Mesothelial cell of epicardium (in vitro differentiated cells): ENCODE measurements around the gene ZSWIM7. TPM values are rescaled to one million over a fixed set of nuclear protein-coding genes. Genes with fewer than 3 reads are reported as not detected.

Experiments used
- DNase-seq, 2 experiments: peaks; one replicate each; pipeline ENCODE4 v3.0.0; 2021; ENCODE audit warnings: low spot score in 2 of 2; ENCODE audit not compliant: unreplicated experiment in 2 of 2
- H3K27ac Mint-ChIP-seq: 2 replicates; pipeline ENCODE4 v1.8.0; 2021; ENCODE audit warnings: mixed read lengths
- H3K27me3 Mint-ChIP-seq: 2 replicates; pipeline ENCODE4 v1.8.0; 2021; ENCODE audit warnings: low read depth, mixed read lengths
- H3K36me3 Mint-ChIP-seq: 2 replicates; pipeline ENCODE4 v1.8.0; 2021; ENCODE audit warnings: mixed read lengths
- H3K4me1 Mint-ChIP-seq: 2 replicates; pipeline ENCODE4 v1.8.0; 2021; ENCODE audit warnings: mixed read lengths
- H3K4me3 Mint-ChIP-seq: 2 replicates; pipeline ENCODE4 v1.8.0; 2021; ENCODE audit warnings: mild to moderate bottlenecking, moderate library complexity, mixed read lengths
- H3K9me3 Mint-ChIP-seq: 2 replicates; pipeline ENCODE4 v1.8.0; 2021; ENCODE audit warnings: mixed read lengths
- total RNA-seq: library from RNA; stranded (reverse); gene quantifications from 3 replicates; pipeline ENCODE4 v1.2.1, GENCODE V29; 2021
- TF ChIP-seq, protein P1 (sequence below): fragments of 200-600 bp; sonication (generic); IDR thresholded peaks from one replicate; pipeline ENCODE4 v1.5.0; 2021; ENCODE audit warnings: antibody characterized with exemption; ENCODE audit not compliant: unreplicated experiment

The ZSWIM7 gene
- total RNA-seq, 1 donor from 2014 or later, result 29.2 TPM

DNA sequence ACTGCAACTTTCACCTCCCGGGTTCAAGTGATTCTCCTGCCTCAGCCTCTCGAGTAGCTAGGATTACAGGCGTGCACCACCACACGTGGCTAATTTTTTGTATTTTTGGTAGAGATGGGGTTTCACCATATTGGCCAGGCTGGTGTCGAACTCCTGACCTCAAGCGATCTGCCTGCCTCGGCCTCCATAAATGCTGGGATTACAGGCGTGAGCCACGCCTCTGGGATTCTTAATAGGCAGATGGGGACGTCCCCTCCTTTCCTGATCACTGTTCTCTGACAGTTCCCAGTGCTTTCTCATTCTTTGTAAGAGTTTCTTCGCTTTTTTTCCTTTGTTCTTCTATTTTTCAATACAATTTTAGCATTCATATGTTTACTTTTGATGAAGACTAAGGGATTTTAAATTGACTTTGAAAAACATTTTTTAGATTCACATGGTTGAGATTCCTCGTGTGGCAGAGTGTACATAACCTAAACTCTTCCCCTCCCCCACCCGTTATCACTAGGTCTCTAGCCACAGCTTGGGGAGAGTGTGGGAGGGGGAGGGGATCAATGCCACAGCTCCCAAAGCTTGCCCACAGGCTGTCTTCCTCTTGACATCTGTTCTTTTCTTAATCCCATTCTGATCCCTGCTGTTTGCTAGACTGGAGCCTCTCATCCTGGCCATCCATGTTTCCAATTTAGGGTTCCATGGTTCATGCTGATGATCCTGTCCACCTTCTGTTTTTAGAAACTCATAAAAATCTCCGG lies 43.5 kb downstream of the ZSWIM7 start:
- H3K4me3 Mint-ChIP-seq, result no peak overlapping the region
- no peaks in the 10 kb centered on the region for H3K36me3 Mint-ChIP-seq
- no peak for DNase-seq
- TF ChIP-seq, protein P1, sequence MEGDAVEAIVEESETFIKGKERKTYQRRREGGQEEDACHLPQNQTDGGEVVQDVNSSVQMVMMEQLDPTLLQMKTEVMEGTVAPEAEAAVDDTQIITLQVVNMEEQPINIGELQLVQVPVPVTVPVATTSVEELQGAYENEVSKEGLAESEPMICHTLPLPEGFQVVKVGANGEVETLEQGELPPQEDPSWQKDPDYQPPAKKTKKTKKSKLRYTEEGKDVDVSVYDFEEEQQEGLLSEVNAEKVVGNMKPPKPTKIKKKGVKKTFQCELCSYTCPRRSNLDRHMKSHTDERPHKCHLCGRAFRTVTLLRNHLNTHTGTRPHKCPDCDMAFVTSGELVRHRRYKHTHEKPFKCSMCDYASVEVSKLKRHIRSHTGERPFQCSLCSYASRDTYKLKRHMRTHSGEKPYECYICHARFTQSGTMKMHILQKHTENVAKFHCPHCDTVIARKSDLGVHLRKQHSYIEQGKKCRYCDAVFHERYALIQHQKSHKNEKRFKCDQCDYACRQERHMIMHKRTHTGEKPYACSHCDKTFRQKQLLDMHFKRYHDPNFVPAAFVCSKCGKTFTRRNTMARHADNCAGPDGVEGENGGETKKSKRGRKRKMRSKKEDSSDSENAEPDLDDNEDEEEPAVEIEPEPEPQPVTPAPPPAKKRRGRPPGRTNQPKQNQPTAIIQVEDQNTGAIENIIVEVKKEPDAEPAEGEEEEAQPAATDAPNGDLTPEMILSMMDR, result no peak
- H3K27ac Mint-ChIP-seq, result no peak overlapping the region
- no peaks in the 10 kb centered on the region for H3K27me3 Mint-ChIP-seq
- no peaks in the 10 kb centered on the region for H3K9me3 Mint-ChIP-seq
- peaks cover 12% of the 10 kb centered on the region for H3K4me1 Mint-ChIP-seq

- no peaks in the 10 kb centered on the region for H3K9me3 Mint-ChIP-seq
- DNase-seq, result no peak
- H3K36me3 Mint-ChIP-seq, result no peaks in the 10 kb centered on the region
- no peaks in the 10 kb centered on the region for H3K27me3 Mint-ChIP-seq
- TF ChIP-seq, protein P1, result no peak
- H3K27ac Mint-ChIP-seq, result no peak overlapping the region
- peaks cover 12% of the 10 kb centered on the region for H3K4me1 Mint-ChIP-seq
- H3K4me3 Mint-ChIP-seq, result no peak overlapping the region
These were observed 45.3 kb downstream of the ZSWIM7 start for GRCh38 chr17:15954222-15954621.

GRCh38 chr17:15952916-15953790 lies 46.4 kb downstream of the ZSWIM7 start:
- Mint-ChIP-seq H3K4me3 (no peak overlapping the region), H3K4me1 (peaks cover 6% of the 10 kb centered on the region), H3K9me3 (no peaks in the 10 kb centered on the region), H3K27ac (no peak overlapping the region), H3K36me3 (no peaks in the 10 kb centered on the region), H3K27me3 (no peaks in the 10 kb centered on the region)
- DNase-seq, result no peak
- TF ChIP-seq, protein P1, result no peak

- no peak for DNase-seq
- Mint-ChIP-seq H3K27me3 (peaks cover 4% of the 10 kb centered on the region), H3K4me1 (peaks cover 9% of the 10 kb centered on the region), H3K36me3 (no peaks in the 10 kb centered on the region), H3K9me3 (no peaks in the 10 kb centered on the region), H3K4me3 (no peak overlapping the region), H3K27ac (no peak overlapping the region)
- TF ChIP-seq, protein P1, result no peak
These were observed 47.4 kb downstream of the ZSWIM7 start for GRCh38 chr17:15952048-15952532.

DNA sequence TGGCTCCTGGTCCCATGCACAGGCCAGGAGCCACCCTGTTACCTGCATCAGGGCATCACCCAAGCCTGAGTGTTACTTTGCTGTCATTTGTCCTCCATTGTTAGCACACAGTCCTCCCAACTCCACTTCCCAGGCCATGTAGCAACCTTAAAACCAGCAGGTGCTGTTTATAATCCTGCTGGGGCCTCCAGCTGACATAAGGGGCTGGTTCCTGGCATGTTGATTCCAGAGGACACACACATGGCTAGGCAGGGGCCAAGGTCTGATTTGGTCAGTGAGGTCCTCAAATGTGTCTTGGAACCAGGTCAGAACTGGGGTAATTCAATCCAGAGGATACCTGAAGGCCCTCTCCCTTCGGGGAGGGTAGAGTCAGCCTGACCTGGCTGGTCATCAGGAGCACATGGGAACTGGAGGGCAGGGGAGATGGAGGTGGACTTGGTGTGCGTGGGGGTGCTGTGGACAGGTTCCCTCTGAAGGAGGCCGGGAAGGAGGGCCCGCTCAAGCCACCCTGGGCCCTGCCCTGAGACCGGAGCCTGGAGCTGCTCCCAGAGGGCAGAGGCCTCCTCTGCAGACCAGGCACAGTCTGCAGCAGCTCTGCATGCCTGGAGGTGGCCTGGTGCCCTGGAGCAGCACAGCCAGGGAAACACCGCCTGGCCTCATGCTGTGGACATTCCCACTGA lies 48.0 kb downstream of the ZSWIM7 start:
- H3K4me3 Mint-ChIP-seq, result no peak overlapping the region
- peaks cover 10% of the 10 kb centered on the region for H3K27me3 Mint-ChIP-seq
- H3K4me1 Mint-ChIP-seq, result peaks cover 9% of the 10 kb centered on the region
- TF ChIP-seq, protein P1, result no peak
- DNase-seq, result no peak
- H3K9me3 Mint-ChIP-seq, result no peaks in the 10 kb centered on the region
- H3K27ac Mint-ChIP-seq, result no peak overlapping the region
- no peaks in the 10 kb centered on the region for H3K36me3 Mint-ChIP-seq
